PC-3 (cell line): Measurements from ENCODE around the gene SLC1A7. TPM values are rescaled to one million over a fixed set of nuclear protein-coding genes. Genes with fewer than 3 reads are reported as not detected.

ENCODE experiments used
- ATAC-seq: fragments of 200-7000 bp; cut with Tn5 transposase; 2 replicates; pipeline ENCODE4 v1.9.1; 2020; ENCODE audit warnings: mild to moderate bottlenecking, moderate library complexity
- BruUV-seq: library from RNA; stranded (reverse); fragments of 400-500 nt; replicated peaks from 2 replicates; lab custom pipeline; 2021; lab: Mats Ljungman, UMichigan
- CTCF ChIA-PET: fragments of 300-600 bp; sonication (Branson Sonifier 250); formaldehyde crosslinking; loops from one replicate; lab custom pipeline; 2022; ENCODE audit warnings: antibody characterized with exemption; lab: Charles Lee
- POLR2A ChIA-PET: fragments of 300-600 bp; sonication (Branson Sonifier 250); formaldehyde crosslinking; loops from one replicate; lab custom pipeline; 2022; ENCODE audit warnings: antibody characterized with exemption; ENCODE audit not compliant: unreplicated experiment; lab: Charles Lee
- DNase-seq: peaks from one replicate; pipeline ENCODE4 v3.0.0-alpha.2; 2015
- H2AFZ ChIP-seq: fragments of 300-600 bp; sonication (generic); 2 replicates; pipeline ENCODE4 v1.6.0; 2016; ENCODE audit warnings: antibody characterized with exemption, low read length
- H3F3A ChIP-seq: fragments of 300-600 bp; sonication (generic); one replicate; pipeline ENCODE4 v1.6.0; 2017; ENCODE audit warnings: antibody characterized with exemption, low read length, control low read depth, mild to moderate bottlenecking; ENCODE audit not compliant: unreplicated experiment
- H3K27ac ChIP-seq: fragments of 300-600 bp; sonication (generic); 2 replicates; pipeline ENCODE4 v1.5.1; 2016; ENCODE audit warnings: mild to moderate bottlenecking, low read length
- H3K27me3 ChIP-seq: fragments of 300-600 bp; sonication (generic); 2 replicates; pipeline ENCODE4 v1.6.1; 2016; ENCODE audit warnings: low read length, mixed read lengths
- H3K36me3 ChIP-seq: fragments of 300-600 bp; sonication (generic); 2 replicates; pipeline ENCODE4 v1.6.1; 2016; ENCODE audit warnings: low read depth, mixed run types, low read length, mixed read lengths
- H3K4me1 ChIP-seq: fragments of 300-600 bp; sonication (generic); 2 replicates; pipeline ENCODE4 v1.5.1; 2016; ENCODE audit warnings: low read length; ENCODE audit not compliant: insufficient read depth
- H3K4me2 ChIP-seq: fragments of 300-600 bp; sonication (generic); 2 replicates; pipeline ENCODE4 v1.6.0; 2016; ENCODE audit warnings: low read length
- H3K4me3 ChIP-seq: fragments of 300-600 bp; sonication (generic); 2 replicates; pipeline ENCODE4 v1.5.1; 2016; ENCODE audit warnings: mild to moderate bottlenecking, low read length, mixed read lengths
- H3K79me2 ChIP-seq: fragments of 300-600 bp; sonication (generic); 2 replicates; pipeline ENCODE4 v1.6.1; 2017; ENCODE audit warnings: low read length, mixed read lengths
- H3K9ac ChIP-seq: fragments of 300-600 bp; sonication (generic); 2 replicates; pipeline ENCODE4 v1.6.0; 2016; ENCODE audit warnings: mild to moderate bottlenecking, low read length
- H3K9me2 ChIP-seq: fragments of 300-600 bp; sonication (generic); replicated peaks from 2 replicates; pipeline ENCODE4 v1.6.1; 2016; ENCODE audit warnings: mixed run types, low read length, mixed read lengths
- H3K9me3 ChIP-seq: fragments of 300-600 bp; sonication (generic); 2 replicates; pipeline ENCODE4 v1.6.1; 2016; ENCODE audit warnings: low read length, mixed read lengths
- H4K20me1 ChIP-seq: fragments of 300-600 bp; sonication (generic); 2 replicates; pipeline ENCODE4 v1.6.1; 2016; ENCODE audit warnings: low read length, mixed read lengths
- CTCF ChIP-seq: fragments of 300-600 bp; sonication (generic); conservative IDR thresholded peaks from 2 replicates; pipeline ENCODE4 v1.5.1; 2017; ENCODE audit warnings: antibody characterized with exemption, low read depth, mild to moderate bottlenecking, low read length
- EZH2 ChIP-seq: fragments of 300-600 bp; sonication (generic); IDR thresholded peaks from one replicate; pipeline ENCODE4 v1.6.1; 2017; ENCODE audit warnings: antibody characterized with exemption, mild to moderate bottlenecking, low read length; ENCODE audit not compliant: unreplicated experiment
- EZH2phosphoT487 ChIP-seq: fragments of 300-600 bp; sonication (generic); IDR thresholded peaks from 2 replicates; pipeline ENCODE4 v1.6.1; 2018; ENCODE audit warnings: mild to moderate bottlenecking, antibody characterized with exemption, low read length, borderline replicate concordance
- intact Hi-C: fragments of 100-400 bp; cut with micrococcal nuclease; formaldehyde crosslinking; loops from 2 replicates; pipeline ENCODE4 v1.9.0; 2023
- total RNA-seq: library from RNA; depleted of rRNA; stranded (reverse); fragments of >200 nt; gene quantifications from 2 replicates; pipeline ENCODE4 v1.2.3, GENCODE V29; 2014

SLC1A7 gene
- total RNA-seq, 1 experiment from 2014 or later: 0.26 TPM

GRCh38 chr1:53044926-53045325, 97.5 kb downstream of the SLC1A7 start:
- TF ChIP-seq EZH2phosphoT487 (no peak), CTCF (no peak), EZH2 (no peak)
- ATAC-seq (no peak), DNase-seq (no peak)
- no peak overlapping the region for H2AFZ ChIP-seq
- peaks cover 37% of the 10 kb centered on the region for H3K4me1 ChIP-seq
- H3F3A ChIP-seq: peaks cover 14% of the 10 kb centered on the region
- no TSS peak for BruUV-seq
- H3K4me2 ChIP-seq: no peak overlapping the region
- no peak overlapping the region for H3K4me3 ChIP-seq
- CTCF ChIA-PET: no interaction called here
- H3K36me3 ChIP-seq: peaks cover 7% of the 10 kb centered on the region; the same call in 1 of the 2 replicates
- H3K27ac ChIP-seq: no peak overlapping the region
- no peaks in the 10 kb centered on the region for H3K27me3 ChIP-seq
- no peaks in the 10 kb centered on the region for H3K79me2 ChIP-seq
- H3K9me3 ChIP-seq: no peaks in the 10 kb centered on the region
- H3K9ac ChIP-seq: no peak overlapping the region
- no peaks in the 10 kb centered on the region for H3K9me2 ChIP-seq
- intact Hi-C loops: loop anchor here (5.0 kb wide), 1 partner anchor 132 kb away; no protein-coding TSS in a partner anchor
- POLR2A ChIA-PET: no interaction called here
- no peaks in the 10 kb centered on the region for H4K20me1 ChIP-seq

GRCh38 chr1:53043271-53043670, 99.2 kb downstream of the SLC1A7 start:
- Histone ChIP-seq H3K4me3 (no peak overlapping the region), H3K9me2 (no peaks in the 10 kb centered on the region), H3K36me3 (peaks cover 16% of the 10 kb centered on the region; the same call in 1 of the 2 replicates), H3F3A (peaks cover 8% of the 10 kb centered on the region), H4K20me1 (no peaks in the 10 kb centered on the region), H3K9me3 (no peaks in the 10 kb centered on the region), H3K4me2 (no peak overlapping the region), H3K4me1 (peaks cover 21% of the 10 kb centered on the region), H3K27me3 (no peaks in the 10 kb centered on the region), H3K27ac (no peak overlapping the region), H3K79me2 (no peaks in the 10 kb centered on the region), H3K9ac (no peak overlapping the region), H2AFZ (no peak overlapping the region)
- intact Hi-C loops: no loop called here
- CTCF ChIA-PET: no interaction called here
- ATAC-seq: no peak
- POLR2A ChIA-PET: no interaction called here
- BruUV-seq: no TSS peak
- no peak for DNase-seq
- TF ChIP-seq CTCF (no peak), EZH2 (no peak), EZH2phosphoT487 (no peak)

- Histone ChIP-seq H2AFZ (no peak overlapping the region), H3K27me3 (no peaks in the 10 kb centered on the region), H3F3A (no peaks in the 10 kb centered on the region), H3K4me2 (no peak overlapping the region), H4K20me1 (no peaks in the 10 kb centered on the region), H3K4me1 (no peaks in the 10 kb centered on the region), H3K9me2 (no peaks in the 10 kb centered on the region), H3K4me3 (no peak overlapping the region), H3K9me3 (no peaks in the 10 kb centered on the region), H3K9ac (no peak overlapping the region), H3K27ac (no peak overlapping the region), H3K36me3 (peaks cover 16% of the 10 kb centered on the region; the same call in 1 of the 2 replicates), H3K79me2 (no peaks in the 10 kb centered on the region)
- DNase-seq (no peak), ATAC-seq (no peak)
- TF ChIP-seq EZH2phosphoT487 (no peak), EZH2 (no peak), CTCF (no peak)
- CTCF ChIA-PET: no interaction called here
- intact Hi-C loops: no loop called here
- POLR2A ChIA-PET: no interaction called here
- BruUV-seq: no TSS peak
Observed at GRCh38 chr1:53038566-53038965, 103.9 kb downstream of the SLC1A7 start.
